Suprapubic skin (tissue), 4 donors: ENCODE data around the gene REN. TPM values are rescaled to one million over a fixed set of nuclear protein-coding genes. Genes with fewer than 3 reads are reported as not detected.
A peak's percentile ranks its signal among the peaks of the same experiment; 100 is the strongest.

ENCODE experiments used
- DNase-seq, 2 donors: peaks; one replicate each; pipeline ENCODE4 v3.0.0-alpha.2; 2019; ENCODE audit warnings: low spot score in 2 of 2
- H3K27ac ChIP-seq: fragments of 200-600 bp; sonication (generic); one replicate; pipeline ENCODE4 v1.5.1; 2019
- H3K27me3 ChIP-seq: fragments of 200-600 bp; sonication (generic); one replicate; pipeline ENCODE4 v1.5.1; 2019
- H3K36me3 ChIP-seq: fragments of 200-600 bp; sonication (generic); one replicate; pipeline ENCODE4 v1.5.1; 2019
- H3K4me1 ChIP-seq: fragments of 200-600 bp; sonication (generic); one replicate; pipeline ENCODE4 v1.5.1; 2019
- H3K4me3 ChIP-seq: fragments of 200-600 bp; sonication (generic); one replicate; pipeline ENCODE4 v1.5.1; 2019; ENCODE audit warnings: mild to moderate bottlenecking
- H3K9me3 ChIP-seq: fragments of 200-600 bp; sonication (generic); one replicate; pipeline ENCODE4 v1.5.1; 2019
- CTCF ChIP-seq, 2 donors: fragments of 200-600 bp in 1 of 2; fragments of 450-650 bp in 1 of 2; sonication (generic) in 1 of 2; IDR thresholded peaks; one replicate each; pipeline ENCODE4 v1.5.1; 2016 to 2019; ENCODE audit warnings: antibody characterized with exemption in 2 of 2, mild to moderate bottlenecking in 1 of 2, moderate library complexity in 1 of 2
- EP300 ChIP-seq: sonication (generic); formaldehyde crosslinking; IDR thresholded peaks from one replicate; pipeline ENCODE4 v1.6.1; 2017; ENCODE audit warnings: antibody characterized with exemption
- POLR2A ChIP-seq, 2 donors: fragments of 450-650 bp; IDR thresholded peaks; one replicate each; pipeline ENCODE4 v1.6.1; 2017; ENCODE audit warnings: antibody characterized with exemption in 2 of 2, mild to moderate bottlenecking in 2 of 2, moderate library complexity in 2 of 2
- POLR2AphosphoS5 ChIP-seq, 3 donors: sonication (generic); formaldehyde crosslinking; IDR thresholded peaks; one replicate each; pipeline ENCODE4 v1.6.1; 2017; ENCODE audit warnings: antibody characterized with exemption in 3 of 3
- WGBS: methylation state at CpG from one replicate; pipeline ENCODE4 v1.1.5; 2018; 5-methylcytosine and 5-hydroxymethylcytosine counted together
- total RNA-seq, 4 donors: library from RNA; depleted of rRNA; stranded (reverse); fragments of >200 nt; gene quantifications; one replicate each; pipeline ENCODE4 v1.1.0, GENCODE V29; 2016

REN gene
- total RNA-seq, 4 donors from 2014 or later, result 0.44 TPM; not detected in 3

GRCh38 chr1:204108312-204109141 lies 57.6 kb downstream of the REN start:
- peaks cover 34% of the 10 kb centered on the region for H3K4me1 ChIP-seq

GRCh38 chr1:204107892-204108291 lies 58.2 kb downstream of the REN start:
- Histone ChIP-seq H3K27me3 (no peaks in the 10 kb centered on the region), H3K4me3 (no peak overlapping the region), H3K4me1 (peaks cover 34% of the 10 kb centered on the region), H3K36me3 (no peaks in the 10 kb centered on the region), H3K27ac (peak overlapping the region; percentile 14), H3K9me3 (no peaks in the 10 kb centered on the region)
- WGBS, result 93% methylated on average over 2 of the region's 2 CpGs
- DNase-seq, result no peak
- TF ChIP-seq POLR2AphosphoS5 (IDR thresholded peaks at IDR 0.05), result no peak
- TF ChIP-seq POLR2A (IDR thresholded peaks at IDR 0.05), result no peak
- no peak for TF ChIP-seq EP300
- no peak for TF ChIP-seq CTCF (IDR thresholded peaks at IDR 0.05)

More at GRCh38 chr1:204108312-204109141, 57.6 kb downstream of the REN start:
- TF ChIP-seq POLR2AphosphoS5 (IDR thresholded peaks at IDR 0.05), result no peak
- TF ChIP-seq EP300, result no peak
- TF ChIP-seq CTCF (IDR thresholded peaks at IDR 0.05), result no peak
- TF ChIP-seq POLR2A (IDR thresholded peaks at IDR 0.05), result no peak
- H3K4me3 ChIP-seq, result no peak overlapping the region
- H3K27me3 ChIP-seq, result no peaks in the 10 kb centered on the region
- WGBS, result 65% methylated on average over 21 of the region's 21 CpGs
- H3K9me3 ChIP-seq, result no peaks in the 10 kb centered on the region
- no peak for DNase-seq
- H3K36me3 ChIP-seq, result no peaks in the 10 kb centered on the region
- peak overlapping the region; percentile 10 for H3K27ac ChIP-seq

- no peak for DNase-seq
- TF ChIP-seq EP300, result no peak
- no peak for TF ChIP-seq POLR2AphosphoS5 (IDR thresholded peaks at IDR 0.05)
- no peak for TF ChIP-seq CTCF (IDR thresholded peaks at IDR 0.05)
- no peak for TF ChIP-seq POLR2A (IDR thresholded peaks at IDR 0.05)
- H3K36me3 ChIP-seq, result no peaks in the 10 kb centered on the region
- H3K4me3 ChIP-seq, result no peak overlapping the region
- no peak overlapping the region for H3K27ac ChIP-seq
- no peaks in the 10 kb centered on the region for H3K27me3 ChIP-seq
- H3K4me1 ChIP-seq, result peaks cover 44% of the 10 kb centered on the region
- WGBS, result 89% methylated on average over 1 of the region's 1 CpG
- H3K9me3 ChIP-seq, result no peaks in the 10 kb centered on the region
These were observed 59.3 kb downstream of the REN start for GRCh38 chr1:204106825-204107224.

- no peaks in the 10 kb centered on the region for H3K27me3 ChIP-seq
- 86% methylated on average over 6 of the region's 6 CpGs for WGBS
- no peak for DNase-seq
- TF ChIP-seq CTCF (IDR thresholded peaks at IDR 0.05), result no peak
- TF ChIP-seq EP300, result no peak
- no peak for TF ChIP-seq POLR2AphosphoS5 (IDR thresholded peaks at IDR 0.05)
- TF ChIP-seq POLR2A (IDR thresholded peaks at IDR 0.05), result no peak
- H3K27ac ChIP-seq, result peak overlapping the region; percentile 76
- no peak overlapping the region for H3K4me3 ChIP-seq
- H3K4me1 ChIP-seq, result peaks cover 52% of the 10 kb centered on the region
- no peaks in the 10 kb centered on the region for H3K9me3 ChIP-seq
- H3K36me3 ChIP-seq, result no peaks in the 10 kb centered on the region
These were observed 61.0 kb downstream of the REN start for GRCh38 chr1:204105131-204105515.

Other genes with a start within 250 kb of the REN start
- 10 to 100 TPM; 10.1 to 20.6 (median 15.6) TPM for gene SOX13, start 93.2 kb downstream of the REN start, total RNA-seq
- gene ETNK2, start 14.3 kb downstream of the REN start, total RNA-seq, result 10 to 100 TPM; 25.5 to 47.7 (median 36.0) TPM
- gene KISS1, start 30.2 kb upstream of the REN start, total RNA-seq, result not detected
- gene GOLT1A, start 47.7 kb upstream of the REN start, total RNA-seq, result not detected
- 10 to 100 TPM in 3 of 4 donors, 1 to 10 TPM in 1; 3.7 to 15.4 (median 12.8) TPM for gene PLEKHA6, start 193.6 kb upstream of the REN start, total RNA-seq
- gene PPP1R15B, start 245.5 kb upstream of the REN start, total RNA-seq, result 10 to 100 TPM; 51.2 to 66.4 (median 56.7) TPM